Hepatocyte (in vitro differentiated cells): ENCODE measurements around the gene CTNNA3.

Experiments
- EZH2 ChIP-seq: fragments of 200-600 bp; sonication (generic); IDR thresholded peaks from 2 replicates; pipeline ENCODE4 v1.6.1; 2016; ENCODE audit warnings: antibody characterized with exemption, mild to moderate bottlenecking, borderline replicate concordance
- EZH2phosphoT487 ChIP-seq: fragments of 200-600 bp; sonication (generic); IDR thresholded peaks from one replicate; pipeline ENCODE4 v1.6.1; 2018; ENCODE audit warnings: antibody characterized with exemption, mild to moderate bottlenecking, low read depth, moderate library complexity; ENCODE audit not compliant: unreplicated experiment, severe bottlenecking
- TF ChIP-seq, protein P1 (sequence below): fragments of 200-600 bp; sonication (generic); IDR thresholded peaks from 2 replicates; pipeline ENCODE4 v1.5.1; 2016; ENCODE audit warnings: antibody characterized with exemption, mild to moderate bottlenecking; ENCODE audit not compliant: poor library complexity

DNA sequence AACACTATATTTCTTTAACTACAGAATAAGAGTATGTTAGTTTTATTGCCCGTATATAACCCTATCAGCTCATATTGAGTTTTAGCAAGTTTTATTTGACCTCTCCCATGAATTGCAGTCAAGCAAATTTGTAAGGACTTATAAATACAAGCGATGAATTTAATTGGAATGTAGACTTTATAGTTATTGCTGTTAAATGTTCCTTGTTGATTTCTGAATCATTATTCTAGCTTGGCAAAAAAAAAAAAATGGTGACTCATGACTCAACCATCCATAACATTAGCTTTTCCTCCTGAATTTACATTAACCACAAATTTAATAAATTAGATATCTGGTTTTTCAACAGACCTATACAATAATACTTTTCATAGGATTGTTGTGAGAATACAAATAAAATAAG lies 1104.1 kb downstream of the CTNNA3 start:
- TF ChIP-seq, protein P1, sequence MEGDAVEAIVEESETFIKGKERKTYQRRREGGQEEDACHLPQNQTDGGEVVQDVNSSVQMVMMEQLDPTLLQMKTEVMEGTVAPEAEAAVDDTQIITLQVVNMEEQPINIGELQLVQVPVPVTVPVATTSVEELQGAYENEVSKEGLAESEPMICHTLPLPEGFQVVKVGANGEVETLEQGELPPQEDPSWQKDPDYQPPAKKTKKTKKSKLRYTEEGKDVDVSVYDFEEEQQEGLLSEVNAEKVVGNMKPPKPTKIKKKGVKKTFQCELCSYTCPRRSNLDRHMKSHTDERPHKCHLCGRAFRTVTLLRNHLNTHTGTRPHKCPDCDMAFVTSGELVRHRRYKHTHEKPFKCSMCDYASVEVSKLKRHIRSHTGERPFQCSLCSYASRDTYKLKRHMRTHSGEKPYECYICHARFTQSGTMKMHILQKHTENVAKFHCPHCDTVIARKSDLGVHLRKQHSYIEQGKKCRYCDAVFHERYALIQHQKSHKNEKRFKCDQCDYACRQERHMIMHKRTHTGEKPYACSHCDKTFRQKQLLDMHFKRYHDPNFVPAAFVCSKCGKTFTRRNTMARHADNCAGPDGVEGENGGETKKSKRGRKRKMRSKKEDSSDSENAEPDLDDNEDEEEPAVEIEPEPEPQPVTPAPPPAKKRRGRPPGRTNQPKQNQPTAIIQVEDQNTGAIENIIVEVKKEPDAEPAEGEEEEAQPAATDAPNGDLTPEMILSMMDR: no peak
- TF ChIP-seq EZH2 (no peak), EZH2phosphoT487 (no peak)
